PC-9 (cell line): ENCODE results near the gene ZNF555. TPM values are rescaled to one million over a fixed set of nuclear protein-coding genes. Genes with fewer than 3 reads are reported as not detected.
"Not testable (repeated sequence)": the region's sequence is repeated elsewhere in the genome, so short reads cannot be mapped to it uniquely, and the experiment has no call there.

Source experiments
- BruUV-seq: library from RNA; stranded (reverse); fragments of 400-500 nt; replicated peaks from 2 replicates; lab custom pipeline; 2021; lab: Mats Ljungman, UMichigan
- CTCF ChIA-PET: fragments of 300-600 bp; sonication (Branson Sonifier 250); formaldehyde crosslinking; loops from one replicate; lab custom pipeline; 2022; ENCODE audit warnings: antibody characterized with exemption; lab: Charles Lee
- POLR2A ChIA-PET: fragments of 300-600 bp; sonication (Branson Sonifier 250); formaldehyde crosslinking; loops from one replicate; lab custom pipeline; 2022; ENCODE audit warnings: antibody characterized with exemption; ENCODE audit not compliant: unreplicated experiment; lab: Charles Lee
- DNase-seq, 2 experiments: peaks; one replicate each; pipeline versions ENCODE4 v3.0.0 to v3.0.0-alpha.2; 2015 to 2022; ENCODE audit warnings: mixed read lengths in 1 of 2
- H2AFZ ChIP-seq: fragments of 200-600 bp; sonication (generic); 2 replicates; pipeline ENCODE4 v1.8.1; 2017; ENCODE audit warnings: antibody characterized with exemption
- H3F3A ChIP-seq: fragments of 200-600 bp; sonication (generic); 2 replicates; pipeline ENCODE4 v1.8.1; 2017; ENCODE audit warnings: antibody characterized with exemption, mild to moderate bottlenecking, low read depth; ENCODE audit not compliant: insufficient read depth
- H3K27ac ChIP-seq: fragments of 200-600 bp; sonication (generic); 2 replicates; pipeline ENCODE4 v1.6.1; 2016; ENCODE audit warnings: mixed run types
- H3K27me3 ChIP-seq: fragments of 200-600 bp; sonication (generic); 2 replicates; pipeline ENCODE4 v1.6.1; 2016; ENCODE audit warnings: low read depth, mixed run types; ENCODE audit not compliant: insufficient read depth
- H3K36me3 ChIP-seq: fragments of 200-600 bp; sonication (generic); 2 replicates; pipeline ENCODE4 v1.6.1; 2016; ENCODE audit warnings: low read depth, mixed run types
- H3K4me1 ChIP-seq: fragments of 200-600 bp; sonication (generic); replicated peaks from 2 replicates; pipeline ENCODE4 v1.6.1; 2016; ENCODE audit warnings: mixed run types; ENCODE audit not compliant: insufficient read depth
- H3K4me2 ChIP-seq: fragments of 200-600 bp; sonication (generic); 2 replicates; pipeline ENCODE4 v1.6.1; 2017; ENCODE audit warnings: mixed run types
- H3K4me3 ChIP-seq: fragments of 200-600 bp; sonication (generic); 2 replicates; pipeline ENCODE4 v1.6.1; 2016; ENCODE audit warnings: mixed run types
- H3K79me2 ChIP-seq: fragments of 200-600 bp; sonication (generic); 2 replicates; pipeline ENCODE4 v1.6.1; 2017; ENCODE audit warnings: low read depth, mixed run types
- H3K9me2 ChIP-seq: fragments of 200-600 bp; sonication (generic); 2 replicates; pipeline ENCODE4 v1.8.1; 2017; ENCODE audit warnings: mild to moderate bottlenecking; ENCODE audit not compliant: insufficient read depth
- H3K9me3 ChIP-seq: fragments of 200-600 bp; sonication (generic); 2 replicates; pipeline ENCODE4 v1.8.1; 2016; ENCODE audit warnings: low read depth; ENCODE audit not compliant: insufficient read depth
- H4K20me1 ChIP-seq: fragments of 200-600 bp; sonication (generic); 2 replicates; pipeline ENCODE4 v1.8.1; 2017; ENCODE audit not compliant: insufficient read depth
- CTCF ChIP-seq: fragments of 200-600 bp; sonication (generic); conservative IDR thresholded peaks from 2 replicates; pipeline ENCODE4 v1.6.1; 2017; ENCODE audit warnings: mixed run types, antibody characterized with exemption, mild to moderate bottlenecking, moderate library complexity
- EZH2 ChIP-seq: fragments of 200-600 bp; sonication (generic); IDR thresholded peaks from 2 replicates; pipeline ENCODE4 v1.8.0; 2017; ENCODE audit warnings: antibody characterized with exemption, low read depth
- intact Hi-C: fragments of 100-400 bp; cut with micrococcal nuclease; formaldehyde crosslinking; loops from one replicate; pipeline ENCODE4 v1.10.0; 2022; ENCODE audit not compliant: unreplicated experiment
- total RNA-seq: library from RNA; stranded (reverse); gene quantifications from 2 replicates; pipeline ENCODE4 v1.2.3, GENCODE V29; 2021

Gene ZNF555
- total RNA-seq, 1 experiment from 2014 or later: 2.2 TPM

GRCh38 chr19:2888731-2889224 lies 47.5 kb downstream of the ZNF555 start:
- peaks cover 20% of the 10 kb centered on the region for H3K27me3 ChIP-seq
- POLR2A ChIA-PET: no interaction called here
- H3K36me3 ChIP-seq: no peaks in the 10 kb centered on the region
- H3K9me3 ChIP-seq: no peaks in the 10 kb centered on the region
- H3K79me2 ChIP-seq: no peaks in the 10 kb centered on the region
- H3K4me3 ChIP-seq: peak overlapping the region; percentile 29; the same call in 1 of the 2 replicates
- TF ChIP-seq EZH2 (no peak), CTCF (no peak)
- peak overlapping the region; percentile 42 for H3K4me2 ChIP-seq
- no TSS peak for BruUV-seq
- DNase-seq: peak in 1 of 2 experiments; percentile 38
- H3F3A ChIP-seq: no peaks in the 10 kb centered on the region
- H3K27ac ChIP-seq: no peak overlapping the region
- intact Hi-C loops: loop anchor here (5.0 kb wide), 1 partner anchor 64 kb away; no protein-coding TSS in a partner anchor
- CTCF ChIA-PET: no interaction called here
- H3K9me2 ChIP-seq: no peaks in the 10 kb centered on the region
- H4K20me1 ChIP-seq: no peaks in the 10 kb centered on the region
- H3K4me1 ChIP-seq: no peaks in the 10 kb centered on the region
- H2AFZ ChIP-seq: no peak overlapping the region

GRCh38 chr19:2890531-2890930 lies 49.3 kb downstream of the ZNF555 start:
- H3K27me3 ChIP-seq, H3K9me2 ChIP-seq, H3K4me3 ChIP-seq, H3K79me2 ChIP-seq, H3K9me3 ChIP-seq, H3K4me2 ChIP-seq, H3F3A ChIP-seq, DNase-seq, BruUV-seq, POLR2A ChIA-PET, H3K36me3 ChIP-seq, H3K4me1 ChIP-seq, intact Hi-C loops, H3K27ac ChIP-seq, CTCF ChIA-PET, H2AFZ ChIP-seq, H4K20me1 ChIP-seq: not testable (repeated sequence)

GRCh38 chr19:2896694-2897093 lies 55.4 kb downstream of the ZNF555 start:
- Histone ChIP-seq H3K79me2 (peaks cover 5% of the 10 kb centered on the region; the same call in 1 of the 2 replicates), H3K9me2 (no peaks in the 10 kb centered on the region), H3F3A (no peaks in the 10 kb centered on the region), H3K27me3 (no peaks in the 10 kb centered on the region), H2AFZ (no peak overlapping the region), H3K4me3 (no peak overlapping the region), H4K20me1 (no peaks in the 10 kb centered on the region), H3K27ac (no peak overlapping the region), H3K9me3 (no peaks in the 10 kb centered on the region), H3K4me1 (no peaks in the 10 kb centered on the region), H3K4me2 (no peak overlapping the region), H3K36me3 (no peaks in the 10 kb centered on the region)
- ChIA-PET CTCF (no interaction called here), POLR2A (no interaction called here)
- DNase-seq: no peak
- intact Hi-C loops: no loop called here
- BruUV-seq: no TSS peak
- TF ChIP-seq CTCF (no peak), EZH2 (no peak)
